Rectal smooth muscle tissue (tissue), 1 donor: ENCODE data around the gene SWSAP1.
"Not testable (repeated sequence)": the region's sequence is repeated elsewhere in the genome, so short reads cannot be mapped to it uniquely, and the experiment has no call there.

ENCODE experiments used
- H3K27ac ChIP-seq: one replicate; pipeline ENCODE4 v1.7.0; 2013; ENCODE audit warnings: low read depth, low read length, inconsistent platforms
- H3K27me3 ChIP-seq: one replicate; pipeline ENCODE4 v1.7.0; 2013; ENCODE audit warnings: low read length; ENCODE audit not compliant: control insufficient read depth, insufficient read depth
- H3K36me3 ChIP-seq: one replicate; pipeline ENCODE4 v1.7.0; 2013; ENCODE audit warnings: low read length; ENCODE audit not compliant: control insufficient read depth, insufficient read depth
- H3K4me1 ChIP-seq: one replicate; pipeline ENCODE4 v1.7.0; 2013; ENCODE audit warnings: low read length; ENCODE audit not compliant: control insufficient read depth, insufficient read depth
- H3K4me3 ChIP-seq: one replicate; pipeline ENCODE4 v1.7.0; 2013; ENCODE audit warnings: low read length
- H3K9ac ChIP-seq: one replicate; pipeline ENCODE4 v1.7.0; 2013; ENCODE audit warnings: low read length

The SWSAP1 gene

DNA sequence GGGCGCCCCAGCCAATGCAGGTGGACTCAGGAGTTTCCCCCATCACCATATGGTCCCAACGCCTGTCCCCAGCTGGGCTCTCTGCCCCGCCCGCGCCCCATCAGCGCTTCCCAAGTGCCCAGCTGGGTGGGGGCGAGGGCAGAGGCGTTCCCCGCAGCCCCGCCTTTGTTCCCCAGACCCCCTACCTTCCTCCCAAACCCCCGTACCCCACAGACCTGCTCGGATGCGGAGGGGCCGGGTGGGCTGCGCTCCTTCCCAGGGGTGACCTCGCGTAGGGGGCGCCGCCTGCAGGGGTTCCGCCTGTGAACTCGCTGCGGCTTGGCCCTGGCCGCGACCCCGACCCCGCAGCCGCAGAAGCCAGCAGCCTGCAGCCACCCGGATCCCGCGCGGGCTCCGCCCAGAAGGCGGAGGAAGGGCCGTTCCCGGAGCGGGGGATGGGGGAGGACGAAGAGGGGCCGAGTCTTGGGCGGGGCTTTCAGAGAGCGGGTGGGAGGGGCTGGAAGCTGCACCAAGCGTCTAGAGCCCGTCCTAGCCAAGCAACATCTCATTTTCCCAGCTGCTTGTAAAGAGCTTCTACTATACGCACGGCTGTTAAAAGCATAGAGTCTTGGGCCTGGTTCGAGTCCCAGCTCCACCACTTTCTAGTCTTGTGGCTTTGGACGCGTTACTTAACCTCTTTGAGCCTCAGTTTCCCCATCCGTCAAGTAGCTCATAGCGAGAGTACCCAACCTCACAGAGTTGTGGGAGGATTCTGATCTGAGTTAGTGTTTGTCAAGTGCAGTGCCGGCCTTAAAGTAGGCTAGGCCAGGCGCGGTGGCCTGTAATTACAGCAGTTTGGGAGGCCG is 35.0 kb upstream of the SWSAP1 start, which contains the start of gene RAB3D:
RAB3D (minus strand) TSS at position 404 of the 845 bp plus-strand sequence. CDS start 2,258 bp downstream, outside the sequence.
- peak within 1 kb of the TSS; percentile 73 for H3K4me3 ChIP-seq
- H3K36me3 ChIP-seq: peaks cover 12% of the 10 kb centered on the region
- H3K27me3 ChIP-seq: no peaks in the 10 kb centered on the region
- H3K27ac ChIP-seq: peak within 1 kb of the TSS; percentile 77
- peaks cover 8% of the 10 kb centered on the region for H3K4me1 ChIP-seq
- H3K9ac ChIP-seq: peak within 1 kb of the TSS; percentile 24

GRCh38 chr19:11340099-11340467 is 34.4 kb upstream of the SWSAP1 start:
- not testable (repeated sequence) for H3K27me3 ChIP-seq, H3K36me3 ChIP-seq, H3K9ac ChIP-seq, H3K4me1 ChIP-seq
- peak overlapping the region; percentile 73 for H3K4me3 ChIP-seq
- peak overlapping the region; percentile 74 for H3K27ac ChIP-seq

- no peak overlapping the region for H3K4me3 ChIP-seq
- H3K27me3 ChIP-seq: no peaks in the 10 kb centered on the region
- H3K27ac ChIP-seq: no peak overlapping the region
- H3K36me3 ChIP-seq: no peaks in the 10 kb centered on the region
- H3K4me1 ChIP-seq: peaks cover 18% of the 10 kb centered on the region
- H3K9ac ChIP-seq: no peak overlapping the region
Observed at GRCh38 chr19:11342429-11342828, 32.0 kb upstream of the SWSAP1 start.

DNA sequence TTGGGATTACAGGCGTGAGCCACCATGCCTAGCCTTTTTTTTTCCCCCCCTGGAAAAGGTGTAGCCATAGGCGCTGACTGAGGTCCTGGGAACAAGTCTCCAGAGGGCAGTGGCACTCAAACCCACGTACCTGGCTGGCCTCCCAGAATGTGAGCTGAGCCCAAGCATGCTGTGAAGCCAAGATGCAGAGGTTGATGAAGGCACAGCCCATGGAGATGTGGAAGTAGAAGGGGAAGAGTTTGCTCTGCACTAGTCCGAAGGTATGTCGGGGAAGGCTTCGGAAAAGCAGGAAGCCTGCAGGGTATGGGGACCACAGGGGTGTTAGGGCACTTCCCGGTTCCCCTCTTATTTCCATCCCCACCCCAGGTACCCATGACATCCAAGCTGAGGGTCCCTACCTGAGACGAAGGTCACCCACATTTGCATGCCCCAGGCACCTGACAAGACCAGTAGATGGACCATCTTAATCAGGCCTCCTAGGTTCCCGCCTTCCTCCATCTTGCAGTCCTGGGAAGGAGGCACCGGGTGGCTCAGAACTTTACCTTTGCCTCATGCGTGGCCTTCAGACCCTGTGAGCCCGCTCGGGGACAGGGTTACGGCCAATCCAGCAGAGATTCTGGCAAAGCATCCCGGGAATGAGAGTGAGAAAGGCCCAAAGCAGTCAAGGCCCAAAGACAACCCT is 29.2 kb upstream of the SWSAP1 start:
- peak overlapping the region; percentile 96 for H3K4me3 ChIP-seq
- H3K9ac ChIP-seq: no peak overlapping the region

GRCh38 chr19:11346104-11346940 is 28.1 kb upstream of the SWSAP1 start, which contains the start of the genes CCDC159 and TMEM205:
Gene CCDC159, plus strand, starts transcription at chr19:11346519. Its CDS starts 88 bp downstream, at chr19:11346607.
Gene TMEM205, minus strand, starts transcription at chr19:11346268. Its CDS starts 649 bp downstream, at chr19:11345619.
- peaks cover 3% of the 10 kb centered on the region for H3K36me3 ChIP-seq
- peak within 1 kb of the TSS; percentile 80 for H3K9ac ChIP-seq
- H3K4me1 ChIP-seq: peaks cover 13% of the 10 kb centered on the region
- peak within 1 kb of the TSS; percentile 96 for H3K4me3 ChIP-seq
- H3K27ac ChIP-seq: peak within 1 kb of the TSS; percentile 89
- H3K27me3 ChIP-seq: no peaks in the 10 kb centered on the region

More for the DNA sequence above, 29.2 kb upstream of the SWSAP1 start:
- Histone ChIP-seq H3K36me3 (peaks cover 3% of the 10 kb centered on the region), H3K4me1 (peaks cover 13% of the 10 kb centered on the region), H3K27me3 (no peaks in the 10 kb centered on the region), H3K27ac (no peak overlapping the region)

- Histone ChIP-seq H3K4me3 (no peak overlapping the region), H3K36me3 (peaks cover 3% of the 10 kb centered on the region), H3K27me3 (no peaks in the 10 kb centered on the region), H3K9ac (no peak overlapping the region), H3K4me1 (peaks cover 13% of the 10 kb centered on the region), H3K27ac (no peak overlapping the region)
Observed at GRCh38 chr19:11347546-11348039, 26.9 kb upstream of the SWSAP1 start.

- Histone ChIP-seq H3K4me1 (peaks cover 13% of the 10 kb centered on the region), H3K9ac (no peak overlapping the region), H3K27me3 (no peaks in the 10 kb centered on the region), H3K27ac (no peak overlapping the region), H3K36me3 (peaks cover 3% of the 10 kb centered on the region), H3K4me3 (no peak overlapping the region)
Observed at GRCh38 chr19:11349171-11349570, 25.3 kb upstream of the SWSAP1 start.

DNA sequence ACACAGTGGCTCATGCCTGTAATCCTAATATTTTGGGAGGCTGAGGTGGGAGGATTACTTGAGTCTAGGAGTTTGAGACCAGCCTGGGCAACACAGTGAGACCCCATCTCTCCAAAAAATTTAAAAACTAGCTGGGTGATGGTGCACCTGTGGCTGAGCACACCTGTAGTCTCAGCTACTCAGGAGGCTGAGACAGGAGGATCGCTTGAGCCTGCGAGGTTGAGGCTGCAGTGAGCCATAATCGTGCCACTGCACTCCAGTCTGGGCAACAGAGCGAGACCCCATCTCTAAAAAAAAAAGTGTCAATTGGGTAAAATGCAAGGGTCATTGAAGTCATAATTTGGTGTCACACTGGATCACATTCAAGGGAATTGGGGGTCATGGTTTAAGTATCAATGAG is 20.4 kb upstream of the SWSAP1 start:
- not testable (repeated sequence) for H3K36me3 ChIP-seq, H3K4me3 ChIP-seq, H3K27me3 ChIP-seq, H3K27ac ChIP-seq, H3K9ac ChIP-seq, H3K4me1 ChIP-seq

GRCh38 chr19:11355160-11356073 is 19.0 kb upstream of the SWSAP1 start, which contains the start of gene PLPPR2:
Gene PLPPR2, plus strand, starts transcription at chr19:11355432. Its CDS starts 2,242 bp downstream, at chr19:11357674.
- Histone ChIP-seq H3K9ac (no peak within 1 kb of the TSS), H3K27ac (peak within 1 kb of the TSS; percentile 11), H3K4me1 (peaks cover 4% of the 10 kb centered on the region), H3K27me3 (no peaks in the 10 kb centered on the region), H3K36me3 (peaks cover 6% of the 10 kb centered on the region), H3K4me3 (peak within 1 kb of the TSS; percentile 71)

DNA sequence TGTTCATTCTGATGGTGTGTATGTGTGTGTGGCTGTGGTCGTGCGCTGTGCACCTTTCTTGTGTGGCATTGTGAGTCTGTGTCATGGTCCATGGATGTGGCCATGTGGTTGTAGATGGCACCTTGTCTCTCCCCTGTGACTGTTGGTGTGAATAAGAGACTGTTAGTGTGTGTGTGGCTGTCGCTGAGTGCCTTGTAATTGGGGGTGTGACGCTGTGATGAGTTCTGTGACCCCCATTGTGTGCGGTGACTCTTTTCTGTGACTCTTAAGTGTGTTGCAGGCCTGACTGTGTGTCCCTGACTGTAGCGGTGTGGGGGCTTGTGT is 18.4 kb upstream of the SWSAP1 start:
- H3K36me3 ChIP-seq: peaks cover 6% of the 10 kb centered on the region
- H3K4me1 ChIP-seq: peaks cover 4% of the 10 kb centered on the region
- H3K4me3 ChIP-seq: peak overlapping the region; percentile 71
- no peak overlapping the region for H3K9ac ChIP-seq
- no peaks in the 10 kb centered on the region for H3K27me3 ChIP-seq
- no peak overlapping the region for H3K27ac ChIP-seq
